H1 (cell line): ENCODE measurements around the gene PLCL1. TPM values are rescaled to one million over a fixed set of nuclear protein-coding genes. Genes with fewer than 3 reads are reported as not detected.

Experiments used
- polyA plus RNA-seq, 7 experiments: library from polyadenylated mRNA; depleted of rRNA in 3 of 7; stranded (reverse) in 5 of 7; unstranded in 2 of 7; fragments of >200 nt in 5 of 7; fragments of 200-250 nt in 2 of 7; gene quantifications; 1 replicate in 5 of 7; 2 replicates in 1 of 7; 4 replicates in 1 of 7; pipeline versions ENCODE4 v1.2.1 to v1.2.3, GENCODE V29; 2011 to 2013; ENCODE audit warnings: missing spikeins in 2 of 7, mixed read lengths in 2 of 7
- total RNA-seq: library from RNA; stranded (reverse); fragmentation: NEBNext Ultra II Directional; extraction: Animal tissue kit (Norgen Biotek cat#: 25700); gene quantifications from 2 replicates; pipeline ENCODE4 v1.2.1, GENCODE V29; 2021
- TF ChIP-seq, protein P1 (sequence below): fragments of 300-600 bp; sonication (generic); IDR thresholded peaks from 2 replicates; pipeline ENCODE4 v1.7.1; 2012; ENCODE audit warnings: low read length, moderate library complexity, mild to moderate bottlenecking, inconsistent platforms; ENCODE audit not compliant: insufficient replicate concordance

Gene PLCL1
- total and polyA plus RNA-seq, 2 of the 8 experiments (the other 6 are each of a cell fraction or from before 2014, with no cell fraction given): not detected

DNA sequence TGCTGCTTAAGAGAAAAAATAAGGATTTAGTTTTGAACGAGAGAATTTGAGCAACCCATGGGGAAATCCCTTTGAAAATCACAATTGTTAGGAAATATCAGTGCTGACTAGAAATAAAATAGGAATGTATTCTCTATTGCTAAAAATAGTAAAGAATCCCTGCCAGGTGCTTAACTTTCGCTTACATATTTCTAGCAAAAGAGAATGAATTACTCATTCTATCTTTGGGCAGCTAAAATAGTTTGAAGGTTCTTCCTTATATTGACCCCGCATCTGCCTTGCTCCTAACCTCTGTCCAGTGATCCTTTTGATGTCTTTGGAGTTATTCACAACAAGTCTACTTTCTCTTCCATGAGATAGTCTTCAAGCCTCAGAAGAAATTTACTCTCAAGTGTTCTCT is 103.8 kb downstream of the PLCL1 start (continued):
- TF ChIP-seq, protein P1, sequence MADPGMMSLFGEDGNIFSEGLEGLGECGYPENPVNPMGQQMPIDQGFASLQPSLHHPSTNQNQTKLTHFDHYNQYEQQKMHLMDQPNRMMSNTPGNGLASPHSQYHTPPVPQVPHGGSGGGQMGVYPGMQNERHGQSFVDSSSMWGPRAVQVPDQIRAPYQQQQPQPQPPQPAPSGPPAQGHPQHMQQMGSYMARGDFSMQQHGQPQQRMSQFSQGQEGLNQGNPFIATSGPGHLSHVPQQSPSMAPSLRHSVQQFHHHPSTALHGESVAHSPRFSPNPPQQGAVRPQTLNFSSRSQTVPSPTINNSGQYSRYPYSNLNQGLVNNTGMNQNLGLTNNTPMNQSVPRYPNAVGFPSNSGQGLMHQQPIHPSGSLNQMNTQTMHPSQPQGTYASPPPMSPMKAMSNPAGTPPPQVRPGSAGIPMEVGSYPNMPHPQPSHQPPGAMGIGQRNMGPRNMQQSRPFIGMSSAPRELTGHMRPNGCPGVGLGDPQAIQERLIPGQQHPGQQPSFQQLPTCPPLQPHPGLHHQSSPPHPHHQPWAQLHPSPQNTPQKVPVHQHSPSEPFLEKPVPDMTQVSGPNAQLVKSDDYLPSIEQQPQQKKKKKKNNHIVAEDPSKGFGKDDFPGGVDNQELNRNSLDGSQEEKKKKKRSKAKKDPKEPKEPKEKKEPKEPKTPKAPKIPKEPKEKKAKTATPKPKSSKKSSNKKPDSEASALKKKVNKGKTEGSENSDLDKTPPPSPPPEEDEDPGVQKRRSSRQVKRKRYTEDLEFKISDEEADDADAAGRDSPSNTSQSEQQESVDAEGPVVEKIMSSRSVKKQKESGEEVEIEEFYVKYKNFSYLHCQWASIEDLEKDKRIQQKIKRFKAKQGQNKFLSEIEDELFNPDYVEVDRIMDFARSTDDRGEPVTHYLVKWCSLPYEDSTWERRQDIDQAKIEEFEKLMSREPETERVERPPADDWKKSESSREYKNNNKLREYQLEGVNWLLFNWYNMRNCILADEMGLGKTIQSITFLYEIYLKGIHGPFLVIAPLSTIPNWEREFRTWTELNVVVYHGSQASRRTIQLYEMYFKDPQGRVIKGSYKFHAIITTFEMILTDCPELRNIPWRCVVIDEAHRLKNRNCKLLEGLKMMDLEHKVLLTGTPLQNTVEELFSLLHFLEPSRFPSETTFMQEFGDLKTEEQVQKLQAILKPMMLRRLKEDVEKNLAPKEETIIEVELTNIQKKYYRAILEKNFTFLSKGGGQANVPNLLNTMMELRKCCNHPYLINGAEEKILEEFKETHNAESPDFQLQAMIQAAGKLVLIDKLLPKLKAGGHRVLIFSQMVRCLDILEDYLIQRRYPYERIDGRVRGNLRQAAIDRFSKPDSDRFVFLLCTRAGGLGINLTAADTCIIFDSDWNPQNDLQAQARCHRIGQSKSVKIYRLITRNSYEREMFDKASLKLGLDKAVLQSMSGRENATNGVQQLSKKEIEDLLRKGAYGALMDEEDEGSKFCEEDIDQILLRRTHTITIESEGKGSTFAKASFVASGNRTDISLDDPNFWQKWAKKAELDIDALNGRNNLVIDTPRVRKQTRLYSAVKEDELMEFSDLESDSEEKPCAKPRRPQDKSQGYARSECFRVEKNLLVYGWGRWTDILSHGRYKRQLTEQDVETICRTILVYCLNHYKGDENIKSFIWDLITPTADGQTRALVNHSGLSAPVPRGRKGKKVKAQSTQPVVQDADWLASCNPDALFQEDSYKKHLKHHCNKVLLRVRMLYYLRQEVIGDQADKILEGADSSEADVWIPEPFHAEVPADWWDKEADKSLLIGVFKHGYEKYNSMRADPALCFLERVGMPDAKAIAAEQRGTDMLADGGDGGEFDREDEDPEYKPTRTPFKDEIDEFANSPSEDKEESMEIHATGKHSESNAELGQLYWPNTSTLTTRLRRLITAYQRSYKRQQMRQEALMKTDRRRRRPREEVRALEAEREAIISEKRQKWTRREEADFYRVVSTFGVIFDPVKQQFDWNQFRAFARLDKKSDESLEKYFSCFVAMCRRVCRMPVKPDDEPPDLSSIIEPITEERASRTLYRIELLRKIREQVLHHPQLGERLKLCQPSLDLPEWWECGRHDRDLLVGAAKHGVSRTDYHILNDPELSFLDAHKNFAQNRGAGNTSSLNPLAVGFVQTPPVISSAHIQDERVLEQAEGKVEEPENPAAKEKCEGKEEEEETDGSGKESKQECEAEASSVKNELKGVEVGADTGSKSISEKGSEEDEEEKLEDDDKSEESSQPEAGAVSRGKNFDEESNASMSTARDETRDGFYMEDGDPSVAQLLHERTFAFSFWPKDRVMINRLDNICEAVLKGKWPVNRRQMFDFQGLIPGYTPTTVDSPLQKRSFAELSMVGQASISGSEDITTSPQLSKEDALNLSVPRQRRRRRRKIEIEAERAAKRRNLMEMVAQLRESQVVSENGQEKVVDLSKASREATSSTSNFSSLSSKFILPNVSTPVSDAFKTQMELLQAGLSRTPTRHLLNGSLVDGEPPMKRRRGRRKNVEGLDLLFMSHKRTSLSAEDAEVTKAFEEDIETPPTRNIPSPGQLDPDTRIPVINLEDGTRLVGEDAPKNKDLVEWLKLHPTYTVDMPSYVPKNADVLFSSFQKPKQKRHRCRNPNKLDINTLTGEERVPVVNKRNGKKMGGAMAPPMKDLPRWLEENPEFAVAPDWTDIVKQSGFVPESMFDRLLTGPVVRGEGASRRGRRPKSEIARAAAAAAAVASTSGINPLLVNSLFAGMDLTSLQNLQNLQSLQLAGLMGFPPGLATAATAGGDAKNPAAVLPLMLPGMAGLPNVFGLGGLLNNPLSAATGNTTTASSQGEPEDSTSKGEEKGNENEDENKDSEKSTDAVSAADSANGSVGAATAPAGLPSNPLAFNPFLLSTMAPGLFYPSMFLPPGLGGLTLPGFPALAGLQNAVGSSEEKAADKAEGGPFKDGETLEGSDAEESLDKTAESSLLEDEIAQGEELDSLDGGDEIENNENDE: no peak
